Measurements from ENCODE around the gene BLOC1S4.
"Not testable (repeated sequence)": the region's sequence is repeated elsewhere in the genome, so short reads cannot be mapped to it uniquely, and the experiment has no call there.

The BLOC1S4 gene

DNA sequence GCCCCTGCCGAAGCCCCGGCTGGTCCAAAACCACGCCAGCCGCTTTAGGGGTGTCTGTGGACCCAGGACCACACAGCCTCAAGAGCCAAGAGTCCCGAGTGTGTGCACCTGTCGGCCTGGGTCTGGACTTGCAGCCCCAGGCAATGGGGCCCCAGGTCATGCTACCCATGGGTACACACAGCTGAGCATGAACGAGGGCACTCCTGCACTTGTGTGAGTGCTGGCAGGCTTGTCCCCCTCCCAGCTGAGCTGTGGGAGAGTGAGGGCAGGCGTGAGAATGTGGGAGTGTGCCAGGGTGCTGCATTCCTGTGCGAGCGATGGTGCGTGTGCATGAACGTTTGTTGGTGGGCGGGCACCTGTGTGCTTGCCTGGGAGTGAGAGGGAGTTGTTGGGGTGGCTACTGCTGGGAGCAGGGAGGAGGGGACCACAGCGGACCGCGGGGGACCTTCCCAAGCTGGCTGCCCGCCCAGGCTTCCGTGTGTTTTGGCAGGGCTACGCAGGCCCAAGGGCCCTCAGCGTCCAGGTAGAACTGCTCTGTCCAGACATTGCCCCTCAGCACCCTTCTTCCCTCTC is 30.8 kb downstream of the BLOC1S4 start:
- no peak for DNase-seq

DNA sequence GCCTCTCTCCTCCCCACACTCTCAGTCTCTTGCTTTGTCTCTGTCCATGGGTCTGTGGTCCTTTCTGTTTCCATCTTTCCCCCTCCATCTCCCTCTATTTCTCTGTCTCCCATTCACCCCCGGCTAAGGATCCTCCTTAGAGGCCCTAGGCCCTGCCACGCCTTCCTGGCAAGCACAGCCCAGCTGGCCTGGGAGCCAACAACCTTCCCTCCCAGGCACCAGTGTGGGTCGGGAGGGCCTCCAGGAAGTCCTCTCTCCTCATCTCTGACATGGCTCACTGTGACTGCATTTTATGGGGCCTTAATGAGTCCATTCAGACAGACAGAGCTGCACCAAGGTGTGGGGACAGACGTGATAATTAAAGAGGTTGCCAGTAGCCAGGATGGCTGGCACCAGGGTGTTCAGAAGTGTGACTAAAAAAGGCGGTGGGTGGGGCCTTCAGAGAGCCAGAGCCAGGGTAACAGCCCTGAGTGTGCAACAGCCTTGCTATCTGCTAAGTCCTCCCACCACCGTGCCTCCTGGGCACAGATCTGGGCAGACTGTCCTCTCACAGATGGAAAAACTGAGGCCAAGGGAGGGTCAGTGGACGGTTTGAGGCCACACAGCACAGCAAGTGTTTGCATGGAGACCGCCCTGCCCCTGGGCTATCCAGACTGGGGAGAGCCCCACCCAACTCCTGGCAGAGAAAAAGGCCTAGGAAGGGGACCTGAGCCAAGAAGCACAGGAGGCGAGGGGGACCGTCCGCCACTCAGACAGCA is 31.5 kb downstream of the BLOC1S4 start:
- DNase-seq, result peak; percentile 70

DNA sequence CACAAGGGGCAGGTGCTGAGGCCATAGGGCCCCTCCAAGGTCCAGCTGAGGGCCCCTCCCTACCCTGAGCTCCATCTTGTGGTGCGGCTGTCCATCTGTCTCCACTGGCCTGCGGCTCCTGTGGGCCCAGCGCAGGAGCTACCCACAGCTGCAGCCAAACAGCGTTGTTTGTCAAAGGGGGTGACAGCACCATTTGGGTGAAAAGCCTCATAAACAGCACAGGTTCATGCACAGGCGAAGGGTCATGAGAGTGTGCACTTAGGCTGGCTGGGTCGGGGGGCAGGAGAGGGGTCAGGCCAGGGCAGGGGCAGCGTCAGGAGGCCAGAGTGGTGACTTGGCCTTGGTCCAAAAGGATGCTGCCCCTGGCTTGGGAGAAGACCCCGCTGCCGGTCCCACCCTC is 32.3 kb downstream of the BLOC1S4 start:
- no peak for DNase-seq

DNA sequence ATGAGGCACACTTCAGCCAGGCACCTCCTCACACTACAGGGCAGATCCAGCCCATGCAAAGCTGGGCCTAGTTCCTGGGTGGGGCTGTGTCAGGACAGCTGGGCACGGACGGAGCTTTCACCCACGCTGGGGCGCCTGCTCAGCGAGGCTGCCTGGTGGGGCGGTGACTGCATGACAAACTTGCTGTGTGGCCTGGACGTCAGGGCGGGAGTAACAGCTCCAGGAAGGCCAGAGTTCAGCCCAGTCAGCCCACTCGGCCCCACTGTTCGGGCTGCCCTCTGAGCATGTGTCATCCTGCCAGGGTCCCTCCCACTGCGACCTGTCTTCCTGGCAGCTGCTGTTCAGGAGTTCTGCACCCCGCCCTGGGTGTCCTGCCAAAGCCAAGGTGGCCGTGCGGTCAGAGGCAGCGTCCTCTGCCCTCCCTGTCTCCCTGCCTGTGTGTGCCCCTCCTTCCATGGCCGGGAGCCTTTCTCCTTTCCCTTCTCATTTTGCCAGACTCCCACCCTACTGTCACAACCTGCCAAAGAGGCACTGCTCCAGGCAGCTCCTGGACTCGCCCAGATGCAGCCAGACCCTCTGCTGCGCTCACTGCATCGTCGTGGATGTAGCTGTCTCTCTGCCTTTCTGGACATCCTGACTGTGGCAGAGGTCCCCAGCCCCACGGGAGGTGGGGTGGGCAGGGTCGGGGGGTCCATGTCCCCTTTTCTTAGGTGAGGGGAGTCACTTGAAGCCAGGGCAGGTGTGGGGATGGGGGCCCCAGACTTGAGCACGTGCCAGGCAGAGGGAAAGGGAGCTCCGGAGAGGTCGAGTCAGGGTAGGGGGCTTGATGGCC is 33.6 kb downstream of the BLOC1S4 start:
- peak; percentile 46 for DNase-seq

GRCh38 chr4:6750286-6751221 is 34.6 kb downstream of the BLOC1S4 start:
- DNase-seq, result no peak

DNA sequence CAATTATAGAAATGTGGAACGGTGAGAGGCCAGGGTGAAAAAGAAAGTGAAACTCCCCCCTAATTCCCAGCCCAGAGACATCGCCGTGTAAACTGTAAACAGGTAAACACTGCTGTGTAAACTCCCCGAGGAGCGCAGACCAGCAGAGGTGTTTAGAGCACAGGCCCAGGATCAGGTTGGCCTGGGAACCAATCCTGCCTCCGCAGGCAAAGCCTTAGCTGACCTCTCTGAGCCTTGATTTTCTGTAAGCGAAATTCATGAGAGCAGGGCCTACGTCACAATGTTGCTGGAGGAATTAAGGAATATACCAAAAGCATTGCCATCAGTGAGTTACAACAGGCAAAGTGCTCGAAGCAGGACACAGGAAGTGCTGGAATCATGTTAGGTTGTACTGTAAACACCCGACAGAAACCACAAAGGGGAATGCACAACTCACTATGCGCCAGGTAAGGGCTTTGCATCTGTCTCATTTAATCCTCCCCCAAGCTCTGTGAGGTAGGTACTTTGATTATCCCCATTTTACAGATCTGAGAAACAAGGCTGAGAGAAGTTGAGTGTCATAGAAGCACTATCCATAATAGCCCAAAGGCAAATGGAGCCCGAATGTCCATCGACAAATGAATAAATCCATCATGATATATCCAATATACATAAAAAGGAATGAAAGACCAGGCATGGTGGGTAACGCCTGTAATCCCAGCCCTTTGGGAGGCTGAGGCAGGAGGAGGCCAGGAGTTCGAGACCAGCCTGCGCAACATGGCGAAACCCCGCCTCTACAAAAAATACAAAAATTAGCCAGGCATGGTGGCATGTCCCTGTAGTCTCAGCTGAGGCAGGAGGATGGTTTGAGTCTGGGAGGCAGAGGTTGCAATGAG is 35.9 kb downstream of the BLOC1S4 start:
- DNase-seq, result no peak

DNA sequence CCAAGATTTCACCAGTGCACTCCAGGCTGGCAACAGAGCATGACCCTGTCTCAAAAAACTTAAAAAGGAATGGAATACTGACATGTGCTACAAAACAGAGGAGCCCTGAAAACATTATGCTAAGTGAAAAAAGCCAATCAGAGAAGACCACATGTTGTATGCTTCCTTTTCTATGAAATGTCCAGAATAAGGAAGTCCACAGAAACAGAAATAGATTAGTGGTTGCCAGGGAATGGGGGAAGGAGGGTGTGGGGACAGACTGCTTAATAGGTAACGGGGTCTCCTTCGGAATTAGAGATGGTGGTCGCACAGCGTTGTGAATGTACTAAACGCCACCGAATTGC is 36.5 kb downstream of the BLOC1S4 start:
- DNase-seq, result peak; percentile 49

GRCh38 chr4:6753103-6753560 is 37.2 kb downstream of the BLOC1S4 start:
- DNase-seq, result no peak

GRCh38 chr4:6753891-6754290 is 37.9 kb downstream of the BLOC1S4 start:
- no peak for DNase-seq

- no peak for DNase-seq
These were observed 38.6 kb downstream of the BLOC1S4 start for GRCh38 chr4:6754481-6755087.

DNA sequence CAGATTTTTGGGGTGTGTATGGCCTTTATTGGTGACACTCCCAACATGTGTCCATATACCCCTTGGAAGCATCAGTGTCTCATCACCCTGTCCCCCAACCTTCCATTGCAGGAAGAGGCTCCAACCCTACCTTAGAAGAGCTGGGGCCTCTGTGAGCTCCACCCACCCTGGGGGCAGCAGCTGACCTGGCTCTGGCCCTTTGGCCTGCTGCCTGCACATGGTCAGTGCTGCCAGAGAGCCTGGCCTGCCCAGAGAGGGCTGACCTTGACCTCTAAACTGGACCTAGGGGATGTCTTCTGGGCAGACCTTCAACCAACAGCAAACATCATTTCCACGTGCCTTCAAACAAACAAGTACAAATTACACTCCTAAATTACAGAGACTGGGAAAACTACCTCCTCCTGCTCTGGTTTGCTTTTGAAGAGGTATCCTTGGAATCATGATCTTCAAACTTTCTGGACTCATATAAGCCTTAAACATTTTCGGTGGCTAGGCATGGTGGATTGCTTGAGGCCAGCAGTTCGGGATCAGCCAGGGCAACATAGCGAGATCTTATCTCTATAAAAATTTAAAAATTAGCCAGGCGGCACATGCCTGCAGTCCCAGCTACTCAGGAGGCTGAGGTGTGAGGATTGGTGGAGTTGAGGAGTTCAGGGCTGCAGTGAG is 39.2 kb downstream of the BLOC1S4 start:
- DNase-seq, result no peak

- not testable (repeated sequence) for DNase-seq
These were observed 40.4 kb downstream of the BLOC1S4 start for GRCh38 chr4:6756345-6756744.

DNA sequence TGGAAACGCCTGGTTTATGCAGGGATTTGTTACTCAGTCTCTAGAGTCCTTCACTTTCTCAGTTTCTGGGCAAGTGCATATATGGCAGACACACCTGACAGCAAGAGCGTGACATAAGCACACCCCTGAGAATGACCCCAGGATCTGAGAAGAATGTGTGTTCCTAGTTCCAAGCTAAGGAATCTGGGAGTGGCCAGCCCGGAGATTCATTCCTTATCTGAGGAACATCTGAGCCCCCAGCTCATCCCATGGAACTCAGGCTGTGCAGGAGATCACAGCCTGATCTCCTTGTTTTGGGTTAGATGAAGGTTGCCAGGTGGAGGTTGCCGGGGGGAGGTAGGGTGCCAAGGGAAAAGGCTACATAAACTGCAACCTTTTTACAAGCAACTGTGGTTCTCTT is 42.8 kb downstream of the BLOC1S4 start:
- DNase-seq, result no peak

- DNase-seq, result no peak
These were observed 44.9 kb downstream of the BLOC1S4 start for GRCh38 chr4:6760865-6761264.

GRCh38 chr4:6761649-6762615 is 46.0 kb downstream of the BLOC1S4 start:
- DNase-seq, result peak; percentile 53

GRCh38 chr4:6763330-6763851 is 47.4 kb downstream of the BLOC1S4 start:
- no peak for DNase-seq

DNA sequence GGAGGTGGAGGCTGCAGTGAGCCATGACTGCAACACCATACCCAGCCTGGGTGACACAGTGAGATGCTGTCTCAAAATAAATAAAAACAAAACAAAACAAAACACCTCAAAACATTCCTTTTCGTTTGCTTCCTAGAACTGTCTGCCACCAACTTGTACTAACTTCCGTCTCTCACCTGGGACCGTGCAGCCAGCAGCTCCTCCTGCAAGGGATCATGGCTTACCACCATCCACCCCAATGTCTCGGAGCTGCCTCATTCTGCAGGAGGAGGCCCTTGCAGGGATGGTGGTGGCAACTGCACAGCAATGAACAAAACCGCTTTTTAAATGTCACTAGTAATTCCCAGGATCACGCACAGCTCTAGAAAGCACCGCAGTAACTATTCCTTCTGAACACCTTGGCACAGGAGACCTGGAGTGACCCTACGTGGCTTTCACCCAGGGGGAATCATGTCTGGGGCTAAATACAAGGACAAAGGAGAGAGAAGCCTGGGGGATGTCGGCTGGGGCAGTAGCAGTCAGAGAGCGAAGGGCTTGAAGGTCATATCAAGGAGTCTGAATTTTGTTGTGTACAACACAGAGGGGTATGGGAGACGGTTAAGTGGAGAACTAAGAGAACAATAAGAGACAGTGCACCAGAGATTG is 49.1 kb downstream of the BLOC1S4 start:
- DNase-seq, result no peak

- DNase-seq, result no peak
These were observed 49.7 kb downstream of the BLOC1S4 start for GRCh38 chr4:6765703-6766102.

All from hematopoietic multipotent progenitor cell treated with erythropoietin and hydrocortisone succinate and interleukin-3 and kit ligand, for 6 days (in vitro differentiated cells).